NCI-H510A (cell line): ENCODE measurements around the gene CNOT1.
"Not testable (repeated sequence)": the region's sequence is repeated elsewhere in the genome, so short reads cannot be mapped to it uniquely, and the experiment has no call there.

Source experiments
- DNase-seq: peaks from one replicate; lab custom pipeline; 2025; lab: John Stamatoyannopoulos, UW

The CNOT1 gene

GRCh38 chr16:58502217-58502921, 127.3 kb downstream of the CNOT1 start:
- DNase-seq: no peak

- DNase-seq: peak; percentile 18
Observed at GRCh38 chr16:58501242-58502131, 128.1 kb downstream of the CNOT1 start.

GRCh38 chr16:58500430-58501241, 129.0 kb downstream of the CNOT1 start:
- DNase-seq: no peak

GRCh38 chr16:58499615-58500351, 129.8 kb downstream of the CNOT1 start, which contains the start of gene NDRG4:
NDRG4 (plus strand) TSS chr16:58500143; CDS start chr16:58500249, 106 bp downstream.
- peak; percentile 74 for DNase-seq

- no peak for DNase-seq
Observed at GRCh38 chr16:58499092-58499511, 130.5 kb downstream of the CNOT1 start.

- no peak for DNase-seq
Observed at GRCh38 chr16:58498341-58499091, 131.1 kb downstream of the CNOT1 start.

- DNase-seq: no peak
Observed at GRCh38 chr16:58497935-58498334, 131.7 kb downstream of the CNOT1 start.

GRCh38 chr16:58497468-58497867, 132.2 kb downstream of the CNOT1 start:
- no peak for DNase-seq

- DNase-seq: no peak
Observed at GRCh38 chr16:58495521-58496331, 133.9 kb downstream of the CNOT1 start.

- peak; percentile 35 for DNase-seq
Observed at GRCh38 chr16:58494981-58495520, 134.6 kb downstream of the CNOT1 start.

- DNase-seq: no peak
Observed at GRCh38 chr16:58493756-58494431, 135.7 kb downstream of the CNOT1 start.

- peak; percentile 6 for DNase-seq
Observed at GRCh38 chr16:58492735-58493134, 136.9 kb downstream of the CNOT1 start.

- no peak for DNase-seq
Observed at GRCh38 chr16:58492066-58492465, 137.6 kb downstream of the CNOT1 start.

GRCh38 chr16:58490539-58490938, 139.1 kb downstream of the CNOT1 start:
- DNase-seq: not testable (repeated sequence)

- no peak for DNase-seq
Observed at GRCh38 chr16:58490065-58490464, 139.6 kb downstream of the CNOT1 start.

GRCh38 chr16:58488531-58488930, 141.1 kb downstream of the CNOT1 start:
- no peak for DNase-seq

GRCh38 chr16:58487566-58488351, 141.9 kb downstream of the CNOT1 start:
- peak; percentile 69 for DNase-seq
